Gastrocnemius medialis (tissue), 4 donors: Measurements from ENCODE around the gene CFAP77.

Source experiments
- POLR2A ChIP-seq, 2 donors: fragments of 450-650 bp; IDR thresholded peaks; one replicate each; pipeline ENCODE4 v1.6.1; 2017; ENCODE audit warnings: antibody characterized with exemption in 2 of 2, mild to moderate bottlenecking in 2 of 2, moderate library complexity in 2 of 2
- TF ChIP-seq, protein P1 (sequence below), 5 experiments: fragments of 450-650 bp in 3 of 5; fragments of 200-600 bp in 2 of 5; sonication (generic) in 2 of 5; IDR thresholded peaks in 4 of 5; conservative IDR thresholded peaks in 1 of 5; 1 replicate in 4 of 5; 2 replicates in 1 of 5; pipeline ENCODE4 v1.5.1; 2016 to 2019; ENCODE audit warnings: antibody characterized with exemption in 5 of 5, mild to moderate bottlenecking in 3 of 5, moderate library complexity in 3 of 5

DNA sequence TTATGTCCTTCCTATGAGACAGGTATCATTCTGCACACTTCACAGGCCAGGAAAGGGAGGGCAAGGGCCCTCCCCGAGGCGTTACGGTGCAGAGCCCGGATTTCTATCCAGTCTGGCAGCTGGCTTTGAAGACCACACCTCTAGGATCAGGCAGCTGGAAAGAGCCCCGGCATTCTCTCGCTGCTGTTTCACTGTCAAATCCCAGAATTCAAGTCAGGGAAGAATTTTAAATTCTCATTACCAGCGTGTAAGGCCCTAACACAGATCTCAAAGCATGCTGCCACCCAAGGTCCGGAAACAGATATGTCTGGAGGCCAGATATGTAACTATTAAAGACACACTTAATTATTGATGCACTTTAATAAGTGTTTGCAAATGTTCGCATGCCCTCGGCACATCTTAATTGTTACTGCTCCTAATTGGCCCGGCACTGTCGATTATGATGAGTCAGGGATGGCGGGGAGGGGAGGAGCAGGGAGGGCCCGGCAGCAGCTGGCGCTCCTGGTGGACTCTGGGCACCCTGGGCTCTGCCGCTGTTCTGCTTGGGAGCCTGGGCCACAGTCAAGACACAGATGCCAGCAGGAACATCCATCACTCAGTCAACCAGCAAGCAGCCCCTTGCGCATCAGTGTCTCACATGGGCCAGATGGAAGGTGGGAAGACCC is 96.1 kb downstream of the CFAP77 start:
- TF ChIP-seq POLR2A (IDR thresholded peaks at IDR 0.05) = no peak
- TF ChIP-seq, protein P1, sequence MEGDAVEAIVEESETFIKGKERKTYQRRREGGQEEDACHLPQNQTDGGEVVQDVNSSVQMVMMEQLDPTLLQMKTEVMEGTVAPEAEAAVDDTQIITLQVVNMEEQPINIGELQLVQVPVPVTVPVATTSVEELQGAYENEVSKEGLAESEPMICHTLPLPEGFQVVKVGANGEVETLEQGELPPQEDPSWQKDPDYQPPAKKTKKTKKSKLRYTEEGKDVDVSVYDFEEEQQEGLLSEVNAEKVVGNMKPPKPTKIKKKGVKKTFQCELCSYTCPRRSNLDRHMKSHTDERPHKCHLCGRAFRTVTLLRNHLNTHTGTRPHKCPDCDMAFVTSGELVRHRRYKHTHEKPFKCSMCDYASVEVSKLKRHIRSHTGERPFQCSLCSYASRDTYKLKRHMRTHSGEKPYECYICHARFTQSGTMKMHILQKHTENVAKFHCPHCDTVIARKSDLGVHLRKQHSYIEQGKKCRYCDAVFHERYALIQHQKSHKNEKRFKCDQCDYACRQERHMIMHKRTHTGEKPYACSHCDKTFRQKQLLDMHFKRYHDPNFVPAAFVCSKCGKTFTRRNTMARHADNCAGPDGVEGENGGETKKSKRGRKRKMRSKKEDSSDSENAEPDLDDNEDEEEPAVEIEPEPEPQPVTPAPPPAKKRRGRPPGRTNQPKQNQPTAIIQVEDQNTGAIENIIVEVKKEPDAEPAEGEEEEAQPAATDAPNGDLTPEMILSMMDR (IDR thresholded peaks at IDR 0.05 in 4 of 5, conservative IDR thresholded peaks at IDR 0.05 in 1 of 5) = no peak
